SK-N-SH treated with all-trans-retinoic acid at 6 μM for 48 hours (cell line): Measurements from ENCODE around the gene DNAJB12.

ENCODE experiments used
- ATAC-seq: fragments of 200-7000 bp; cut with Tn5 transposase; 3 replicates; pipeline ENCODE4 v1.9.1; 2020; ENCODE audit warnings: mild to moderate bottlenecking, moderate library complexity
- ARNTL ChIP-seq: fragments of 450-650 bp; formaldehyde crosslinking; IDR thresholded peaks from 2 replicates; pipeline ENCODE4 v1.5.0; 2020; ENCODE audit warnings: low read depth, mild to moderate bottlenecking, moderate library complexity, borderline replicate concordance
- CSDC2 ChIP-seq: fragments of 250-450 bp; sonication (Bioruptor Pico); IDR thresholded peaks from 2 replicates; pipeline ENCODE4 v1.5.0; 2020; ENCODE audit warnings: mild to moderate bottlenecking, moderate library complexity
- GLIS3 ChIP-seq: fragments of 250-450 bp; sonication (Bioruptor Pico); IDR thresholded peaks from 2 replicates; pipeline ENCODE4 v1.5.0; 2020; ENCODE audit warnings: mild to moderate bottlenecking, moderate library complexity
- ISL1 ChIP-seq: fragments of 250-450 bp; sonication (Bioruptor Pico); IDR thresholded peaks from 2 replicates; pipeline ENCODE4 v2.1.2; 2022; ENCODE audit warnings: mild to moderate bottlenecking, moderate library complexity
- OSR1 ChIP-seq: fragments of 250-450 bp; sonication (Bioruptor Pico); IDR thresholded peaks from 2 replicates; pipeline ENCODE4 v1.8.0; 2022; ENCODE audit warnings: moderate library complexity, mild to moderate bottlenecking, inconsistent platforms
- PPARA ChIP-seq: fragments of 250-450 bp; sonication (Bioruptor Pico); IDR thresholded peaks from 2 replicates; pipeline ENCODE4 v1.5.0; 2020; ENCODE audit warnings: mild to moderate bottlenecking, borderline replicate concordance
- RARB ChIP-seq: fragments of 250-450 bp; sonication (Bioruptor Pico); IDR thresholded peaks from 2 replicates; pipeline ENCODE4 v1.8.0; 2021; ENCODE audit warnings: mild to moderate bottlenecking, moderate library complexity
- SNAI2 ChIP-seq: fragments of 250-450 bp; sonication (Bioruptor Pico); IDR thresholded peaks from 2 replicates; pipeline ENCODE4 v1.5.0; 2020; ENCODE audit warnings: mild to moderate bottlenecking, moderate library complexity
- TCF4 ChIP-seq: fragments of 250-450 bp; sonication (Bioruptor Pico); IDR thresholded peaks from 2 replicates; pipeline ENCODE4 v1.8.0; 2021; ENCODE audit warnings: mild to moderate bottlenecking, moderate library complexity, borderline replicate concordance
- TOX ChIP-seq: fragments of 250-450 bp; sonication (Bioruptor Pico); IDR thresholded peaks from 2 replicates; pipeline ENCODE4 v1.8.0; 2021; ENCODE audit warnings: mild to moderate bottlenecking, moderate library complexity, borderline replicate concordance
- ZC3H10 ChIP-seq: fragments of 250-450 bp; sonication (Bioruptor Pico); IDR thresholded peaks from 2 replicates; pipeline ENCODE4 v1.5.1; 2021; ENCODE audit warnings: mild to moderate bottlenecking, moderate library complexity
- ZFP30 ChIP-seq: fragments of 450-650 bp; formaldehyde crosslinking; IDR thresholded peaks from 2 replicates; pipeline ENCODE4 v1.5.0; 2022; ENCODE audit warnings: mild to moderate bottlenecking, moderate library complexity
- ZNF565 ChIP-seq: fragments of 450-650 bp; formaldehyde crosslinking; conservative IDR thresholded peaks from 2 replicates; pipeline ENCODE4 v1.5.0; 2020; ENCODE audit warnings: low read depth, mild to moderate bottlenecking, moderate library complexity
- ZNF70 ChIP-seq: fragments of 450-650 bp; formaldehyde crosslinking; IDR thresholded peaks from 2 replicates; pipeline ENCODE4 v1.5.0; 2020; ENCODE audit warnings: mild to moderate bottlenecking, moderate library complexity
- ZNF8 ChIP-seq: fragments of 450-650 bp; formaldehyde crosslinking; IDR thresholded peaks from 2 replicates; pipeline ENCODE4 v1.5.0; 2020; ENCODE audit warnings: mild to moderate bottlenecking, moderate library complexity
- TF ChIP-seq, protein P1 (sequence below): fragments of 250-450 bp; sonication (Bioruptor Pico); IDR thresholded peaks from 2 replicates; pipeline ENCODE4 v1.5.1; 2021; ENCODE audit warnings: mild to moderate bottlenecking, moderate library complexity
- TF ChIP-seq, protein P2 (sequence below): fragments of 250-450 bp; sonication (Bioruptor Pico); IDR thresholded peaks from 2 replicates; pipeline ENCODE4 v1.8.0; 2020; ENCODE audit warnings: mild to moderate bottlenecking, moderate library complexity, borderline replicate concordance
- TF ChIP-seq, protein P3 (sequence below): fragments of 250-450 bp; sonication (Bioruptor Pico); IDR thresholded peaks from 2 replicates; pipeline ENCODE4 v1.8.0; 2021; ENCODE audit warnings: low read depth, mild to moderate bottlenecking, moderate library complexity, borderline replicate concordance
- TF ChIP-seq, protein P4 (sequence below): fragments of 250-450 bp; sonication (Bioruptor Pico); IDR thresholded peaks from 2 replicates; pipeline ENCODE4 v1.5.1; 2020; ENCODE audit warnings: low read depth, mild to moderate bottlenecking, moderate library complexity
- TF ChIP-seq, protein P5 (sequence below): fragments of 250-450 bp; sonication (Bioruptor Pico); IDR thresholded peaks from 2 replicates; pipeline ENCODE4 v1.5.0; 2020; ENCODE audit warnings: mild to moderate bottlenecking, moderate library complexity

Gene DNAJB12

DNA sequence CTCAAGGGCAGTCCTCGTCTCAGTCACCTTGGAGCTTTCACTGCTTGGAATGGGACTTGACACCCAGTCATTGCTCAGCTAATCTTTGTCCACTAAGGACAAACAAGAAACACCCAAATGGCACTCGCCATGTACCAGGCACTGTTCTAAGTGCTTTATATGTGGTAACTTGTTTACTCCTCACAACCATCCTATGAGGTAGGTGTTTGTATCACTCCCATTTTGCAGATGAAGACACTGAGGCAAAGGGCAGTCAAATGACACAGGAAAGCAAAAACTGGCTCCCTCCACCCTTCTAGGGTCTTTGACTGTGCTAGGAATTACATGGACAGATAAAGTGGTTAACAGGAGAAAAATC, 24.7 kb downstream of the DNAJB12 start:
- TF ChIP-seq ISL1 (CRISPR knock-in tag) (no peak), ARNTL (CRISPR knock-in tag) (no peak), PPARA (no peak), ZNF565 (CRISPR knock-in tag) (no peak), ZNF70 (CRISPR knock-in tag) (no peak), CSDC2 (no peak), RARB (no peak)
- TF ChIP-seq, protein P1, sequence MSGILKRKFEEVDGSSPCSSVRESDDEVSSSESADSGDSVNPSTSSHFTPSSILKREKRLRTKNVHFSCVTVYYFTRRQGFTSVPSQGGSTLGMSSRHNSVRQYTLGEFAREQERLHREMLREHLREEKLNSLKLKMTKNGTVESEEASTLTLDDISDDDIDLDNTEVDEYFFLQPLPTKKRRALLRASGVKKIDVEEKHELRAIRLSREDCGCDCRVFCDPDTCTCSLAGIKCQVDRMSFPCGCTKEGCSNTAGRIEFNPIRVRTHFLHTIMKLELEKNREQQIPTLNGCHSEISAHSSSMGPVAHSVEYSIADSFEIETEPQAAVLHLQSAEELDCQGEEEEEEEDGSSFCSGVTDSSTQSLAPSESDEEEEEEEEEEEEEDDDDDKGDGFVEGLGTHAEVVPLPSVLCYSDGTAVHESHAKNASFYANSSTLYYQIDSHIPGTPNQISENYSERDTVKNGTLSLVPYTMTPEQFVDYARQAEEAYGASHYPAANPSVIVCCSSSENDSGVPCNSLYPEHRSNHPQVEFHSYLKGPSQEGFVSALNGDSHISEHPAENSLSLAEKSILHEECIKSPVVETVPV (CRISPR knock-in tag) = no peak
- TF ChIP-seq, protein P2, sequence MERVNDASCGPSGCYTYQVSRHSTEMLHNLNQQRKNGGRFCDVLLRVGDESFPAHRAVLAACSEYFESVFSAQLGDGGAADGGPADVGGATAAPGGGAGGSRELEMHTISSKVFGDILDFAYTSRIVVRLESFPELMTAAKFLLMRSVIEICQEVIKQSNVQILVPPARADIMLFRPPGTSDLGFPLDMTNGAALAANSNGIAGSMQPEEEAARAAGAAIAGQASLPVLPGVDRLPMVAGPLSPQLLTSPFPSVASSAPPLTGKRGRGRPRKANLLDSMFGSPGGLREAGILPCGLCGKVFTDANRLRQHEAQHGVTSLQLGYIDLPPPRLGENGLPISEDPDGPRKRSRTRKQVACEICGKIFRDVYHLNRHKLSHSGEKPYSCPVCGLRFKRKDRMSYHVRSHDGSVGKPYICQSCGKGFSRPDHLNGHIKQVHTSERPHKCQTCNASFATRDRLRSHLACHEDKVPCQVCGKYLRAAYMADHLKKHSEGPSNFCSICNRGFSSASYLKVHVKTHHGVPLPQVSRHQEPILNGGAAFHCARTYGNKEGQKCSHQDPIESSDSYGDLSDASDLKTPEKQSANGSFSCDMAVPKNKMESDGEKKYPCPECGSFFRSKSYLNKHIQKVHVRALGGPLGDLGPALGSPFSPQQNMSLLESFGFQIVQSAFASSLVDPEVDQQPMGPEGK = no peak
- TF ChIP-seq, protein P3, sequence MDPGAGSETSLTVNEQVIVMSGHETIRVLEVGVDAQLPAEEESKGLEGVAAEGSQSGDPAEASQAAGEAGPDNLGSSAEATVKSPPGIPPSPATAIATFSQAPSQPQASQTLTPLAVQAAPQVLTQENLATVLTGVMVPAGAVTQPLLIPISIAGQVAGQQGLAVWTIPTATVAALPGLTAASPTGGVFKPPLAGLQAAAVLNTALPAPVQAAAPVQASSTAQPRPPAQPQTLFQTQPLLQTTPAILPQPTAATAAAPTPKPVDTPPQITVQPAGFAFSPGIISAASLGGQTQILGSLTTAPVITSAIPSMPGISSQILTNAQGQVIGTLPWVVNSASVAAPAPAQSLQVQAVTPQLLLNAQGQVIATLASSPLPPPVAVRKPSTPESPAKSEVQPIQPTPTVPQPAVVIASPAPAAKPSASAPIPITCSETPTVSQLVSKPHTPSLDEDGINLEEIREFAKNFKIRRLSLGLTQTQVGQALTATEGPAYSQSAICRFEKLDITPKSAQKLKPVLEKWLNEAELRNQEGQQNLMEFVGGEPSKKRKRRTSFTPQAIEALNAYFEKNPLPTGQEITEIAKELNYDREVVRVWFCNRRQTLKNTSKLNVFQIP (CRISPR knock-in tag) = no peak
- TF ChIP-seq, protein P4, sequence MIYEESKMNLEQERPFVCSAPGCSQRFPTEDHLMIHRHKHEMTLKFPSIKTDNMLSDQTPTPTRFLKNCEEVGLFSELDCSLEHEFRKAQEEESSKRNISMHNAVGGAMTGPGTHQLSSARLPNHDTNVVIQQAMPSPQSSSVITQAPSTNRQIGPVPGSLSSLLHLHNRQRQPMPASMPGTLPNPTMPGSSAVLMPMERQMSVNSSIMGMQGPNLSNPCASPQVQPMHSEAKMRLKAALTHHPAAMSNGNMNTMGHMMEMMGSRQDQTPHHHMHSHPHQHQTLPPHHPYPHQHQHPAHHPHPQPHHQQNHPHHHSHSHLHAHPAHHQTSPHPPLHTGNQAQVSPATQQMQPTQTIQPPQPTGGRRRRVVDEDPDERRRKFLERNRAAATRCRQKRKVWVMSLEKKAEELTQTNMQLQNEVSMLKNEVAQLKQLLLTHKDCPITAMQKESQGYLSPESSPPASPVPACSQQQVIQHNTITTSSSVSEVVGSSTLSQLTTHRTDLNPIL (CRISPR knock-in tag) = no peak
- TF ChIP-seq, protein P5, sequence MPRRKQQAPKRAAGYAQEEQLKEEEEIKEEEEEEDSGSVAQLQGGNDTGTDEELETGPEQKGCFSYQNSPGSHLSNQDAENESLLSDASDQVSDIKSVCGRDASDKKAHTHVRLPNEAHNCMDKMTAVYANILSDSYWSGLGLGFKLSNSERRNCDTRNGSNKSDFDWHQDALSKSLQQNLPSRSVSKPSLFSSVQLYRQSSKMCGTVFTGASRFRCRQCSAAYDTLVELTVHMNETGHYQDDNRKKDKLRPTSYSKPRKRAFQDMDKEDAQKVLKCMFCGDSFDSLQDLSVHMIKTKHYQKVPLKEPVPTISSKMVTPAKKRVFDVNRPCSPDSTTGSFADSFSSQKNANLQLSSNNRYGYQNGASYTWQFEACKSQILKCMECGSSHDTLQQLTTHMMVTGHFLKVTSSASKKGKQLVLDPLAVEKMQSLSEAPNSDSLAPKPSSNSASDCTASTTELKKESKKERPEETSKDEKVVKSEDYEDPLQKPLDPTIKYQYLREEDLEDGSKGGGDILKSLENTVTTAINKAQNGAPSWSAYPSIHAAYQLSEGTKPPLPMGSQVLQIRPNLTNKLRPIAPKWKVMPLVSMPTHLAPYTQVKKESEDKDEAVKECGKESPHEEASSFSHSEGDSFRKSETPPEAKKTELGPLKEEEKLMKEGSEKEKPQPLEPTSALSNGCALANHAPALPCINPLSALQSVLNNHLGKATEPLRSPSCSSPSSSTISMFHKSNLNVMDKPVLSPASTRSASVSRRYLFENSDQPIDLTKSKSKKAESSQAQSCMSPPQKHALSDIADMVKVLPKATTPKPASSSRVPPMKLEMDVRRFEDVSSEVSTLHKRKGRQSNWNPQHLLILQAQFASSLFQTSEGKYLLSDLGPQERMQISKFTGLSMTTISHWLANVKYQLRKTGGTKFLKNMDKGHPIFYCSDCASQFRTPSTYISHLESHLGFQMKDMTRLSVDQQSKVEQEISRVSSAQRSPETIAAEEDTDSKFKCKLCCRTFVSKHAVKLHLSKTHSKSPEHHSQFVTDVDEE (CRISPR knock-in tag) = no peak
- ATAC-seq = no peak

DNA sequence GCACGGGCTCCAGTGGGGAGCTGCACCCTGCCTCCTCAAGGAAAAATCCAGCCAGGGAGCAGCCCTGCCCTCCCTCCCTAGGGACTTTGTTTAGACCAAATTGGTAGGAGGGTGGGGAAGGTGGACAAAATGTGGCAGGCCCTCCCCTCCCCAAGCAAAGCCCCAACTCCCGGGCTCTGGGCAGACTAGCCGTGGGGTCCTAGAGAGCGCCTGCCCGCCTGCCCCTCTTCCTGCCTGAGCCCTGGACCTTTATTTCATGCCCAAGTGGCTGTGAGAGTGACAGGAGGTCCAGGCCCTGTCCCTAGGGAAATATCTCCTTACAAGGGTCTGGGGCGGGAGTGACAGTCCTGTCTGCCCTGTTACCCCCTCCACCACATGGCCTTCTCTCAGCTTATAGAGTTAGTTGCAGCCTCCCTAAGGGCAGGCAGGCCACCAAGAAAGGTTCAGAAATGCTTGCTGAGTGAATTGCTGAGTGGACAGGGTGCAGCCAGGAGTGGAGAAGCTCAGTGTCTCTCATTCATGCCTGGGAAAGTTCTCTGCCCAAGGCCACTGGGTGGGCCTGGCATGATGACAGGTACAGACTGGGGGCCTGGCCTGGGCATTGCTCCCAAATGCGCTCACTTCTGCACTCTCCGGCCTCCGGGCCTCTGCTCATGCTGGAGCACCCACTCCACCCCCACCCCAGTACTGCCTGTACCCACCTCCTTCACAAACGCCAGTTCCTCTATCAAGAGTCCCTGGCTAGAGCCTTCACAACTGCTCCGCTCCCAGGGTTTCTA, 25.2 kb downstream of the DNAJB12 start:
- no peak for ATAC-seq
- TF ChIP-seq GLIS3 (no peak), PPARA (no peak), ZNF8 (CRISPR knock-in tag) (no peak), OSR1 (CRISPR knock-in tag) (no peak), TOX (no peak), ZFP30 (no peak), ZNF565 (CRISPR knock-in tag) (no peak), ZC3H10 (CRISPR knock-in tag) (no peak), RARB (no peak), SNAI2 (CRISPR knock-in tag) (no peak), TCF4 (CRISPR knock-in tag) (no peak), CSDC2 (no peak)
- TF ChIP-seq, protein P4 (CRISPR knock-in tag) = no peak
- TF ChIP-seq, protein P1 (CRISPR knock-in tag) = no peak
- TF ChIP-seq, protein P5 (CRISPR knock-in tag) = no peak
- TF ChIP-seq, protein P2 = no peak
